Hepatocyte (in vitro differentiated cells): Measurements from ENCODE around the gene CENPP. TPM values are rescaled to one million over a fixed set of nuclear protein-coding genes. Genes with fewer than 3 reads are reported as not detected.
A peak's percentile ranks its signal among the peaks of the same experiment; 100 is the strongest.

ENCODE experiments used
- DNase-seq: peaks from one replicate; pipeline ENCODE4 v3.0.0-alpha.2; 2016; ENCODE audit warnings: low spot score
- H2AFZ ChIP-seq: fragments of 200-600 bp; sonication (generic); 2 replicates; pipeline ENCODE4 v1.6.0; 2016; ENCODE audit warnings: antibody characterized with exemption, mild to moderate bottlenecking
- H3K27ac ChIP-seq: fragments of 200-600 bp; sonication (generic); 2 replicates; pipeline ENCODE4 v1.5.1; 2016; ENCODE audit warnings: mild to moderate bottlenecking
- H3K27me3 ChIP-seq: fragments of 200-600 bp; sonication (generic); 2 replicates; pipeline ENCODE4 v1.6.1; 2016
- H3K36me3 ChIP-seq: fragments of 200-600 bp; sonication (generic); replicated peaks from 2 replicates; pipeline ENCODE4 v1.5.1; 2016; ENCODE audit warnings: low read depth; ENCODE audit not compliant: insufficient read depth
- H3K4me1 ChIP-seq: fragments of 200-600 bp; sonication (generic); 2 replicates; pipeline ENCODE4 v1.5.1; 2016; ENCODE audit warnings: mild to moderate bottlenecking, moderate library complexity; ENCODE audit not compliant: insufficient read depth
- H3K4me2 ChIP-seq: fragments of 200-600 bp; sonication (generic); 2 replicates; pipeline ENCODE4 v1.6.0; 2016
- H3K4me3 ChIP-seq: fragments of 200-600 bp; sonication (generic); 2 replicates; pipeline ENCODE4 v1.5.1; 2016; ENCODE audit warnings: mild to moderate bottlenecking
- H3K79me2 ChIP-seq: fragments of 200-600 bp; sonication (generic); 2 replicates; pipeline ENCODE4 v1.6.0; 2017; ENCODE audit warnings: mild to moderate bottlenecking
- H3K9me2 ChIP-seq: fragments of 200-600 bp; sonication (generic); replicated peaks from 2 replicates; pipeline ENCODE4 v1.6.0; 2017; ENCODE audit warnings: mild to moderate bottlenecking; ENCODE audit not compliant: insufficient read depth
- H3K9me3 ChIP-seq: fragments of 200-600 bp; sonication (generic); 2 replicates; pipeline ENCODE4 v1.5.1; 2016; ENCODE audit warnings: low read depth, mild to moderate bottlenecking
- H4K20me1 ChIP-seq: fragments of 200-600 bp; sonication (generic); 2 replicates; pipeline ENCODE4 v1.6.0; 2016; ENCODE audit warnings: mild to moderate bottlenecking; ENCODE audit not compliant: insufficient read depth, poor library complexity, severe bottlenecking
- EZH2 ChIP-seq: fragments of 200-600 bp; sonication (generic); IDR thresholded peaks from 2 replicates; pipeline ENCODE4 v1.6.1; 2016; ENCODE audit warnings: antibody characterized with exemption, mild to moderate bottlenecking, borderline replicate concordance
- EZH2phosphoT487 ChIP-seq: fragments of 200-600 bp; sonication (generic); IDR thresholded peaks from one replicate; pipeline ENCODE4 v1.6.1; 2018; ENCODE audit warnings: antibody characterized with exemption, mild to moderate bottlenecking, low read depth, moderate library complexity; ENCODE audit not compliant: unreplicated experiment, severe bottlenecking
- WGBS: methylation state at CpG from one replicate; pipeline ENCODE4 v1.1.6; 2016; ENCODE audit warnings: low lambda C conversion rate; ENCODE audit errors: missing lambda C conversion rate; 5-methylcytosine and 5-hydroxymethylcytosine counted together
- polyA plus RNA-seq: library from polyadenylated mRNA; unstranded; fragments of >200 nt; fragmentation: Nextera tagmentation; extraction: Ambion mirVana; gene quantifications from 2 replicates; pipeline ENCODE4 v1.2.1, GENCODE V29; 2016
- total RNA-seq: library from RNA; depleted of rRNA; stranded (reverse); fragments of >200 nt; gene quantifications from 2 replicates; pipeline ENCODE4 v1.2.3, GENCODE V29; 2014
- TF ChIP-seq, protein P1 (sequence below): fragments of 200-600 bp; sonication (generic); IDR thresholded peaks from 2 replicates; pipeline ENCODE4 v1.5.1; 2016; ENCODE audit warnings: antibody characterized with exemption, mild to moderate bottlenecking; ENCODE audit not compliant: poor library complexity

CENPP gene
- total and polyA plus RNA-seq, 2 experiments from 2014 or later, result 5.1 to 5.9 TPM

DNA sequence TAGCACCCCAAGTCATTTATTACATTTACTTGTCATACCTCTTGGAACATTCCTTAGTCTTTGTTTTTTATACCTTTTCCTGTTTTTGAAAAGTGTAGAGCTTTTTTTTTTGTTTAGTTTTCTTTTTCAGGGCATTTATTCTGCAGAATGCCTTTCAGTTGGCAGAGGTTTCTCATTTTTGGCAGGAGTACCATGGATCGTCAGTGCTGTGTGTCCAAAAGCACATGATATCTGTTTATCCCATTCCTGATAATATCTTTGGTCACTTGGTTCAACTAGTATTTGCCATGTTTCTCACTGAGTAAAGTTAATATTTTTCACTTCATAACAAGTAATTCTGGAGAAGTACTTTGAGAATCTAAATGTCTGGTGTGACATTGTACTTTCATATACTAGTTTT, 67.9 kb downstream of the CENPP start:
- H3K79me2 ChIP-seq, result no peaks in the 10 kb centered on the region
- H3K4me3 ChIP-seq, result no peak overlapping the region
- H2AFZ ChIP-seq, result no peak overlapping the region
- H3K27me3 ChIP-seq, result no peaks in the 10 kb centered on the region
- WGBS, result 56% methylated on average over 1 of the region's 1 CpG
- no peaks in the 10 kb centered on the region for H4K20me1 ChIP-seq
- no peaks in the 10 kb centered on the region for H3K9me3 ChIP-seq
- no peak overlapping the region for H3K4me2 ChIP-seq
- TF ChIP-seq EZH2phosphoT487, result no peak
- no peak for TF ChIP-seq EZH2
- TF ChIP-seq, protein P1, sequence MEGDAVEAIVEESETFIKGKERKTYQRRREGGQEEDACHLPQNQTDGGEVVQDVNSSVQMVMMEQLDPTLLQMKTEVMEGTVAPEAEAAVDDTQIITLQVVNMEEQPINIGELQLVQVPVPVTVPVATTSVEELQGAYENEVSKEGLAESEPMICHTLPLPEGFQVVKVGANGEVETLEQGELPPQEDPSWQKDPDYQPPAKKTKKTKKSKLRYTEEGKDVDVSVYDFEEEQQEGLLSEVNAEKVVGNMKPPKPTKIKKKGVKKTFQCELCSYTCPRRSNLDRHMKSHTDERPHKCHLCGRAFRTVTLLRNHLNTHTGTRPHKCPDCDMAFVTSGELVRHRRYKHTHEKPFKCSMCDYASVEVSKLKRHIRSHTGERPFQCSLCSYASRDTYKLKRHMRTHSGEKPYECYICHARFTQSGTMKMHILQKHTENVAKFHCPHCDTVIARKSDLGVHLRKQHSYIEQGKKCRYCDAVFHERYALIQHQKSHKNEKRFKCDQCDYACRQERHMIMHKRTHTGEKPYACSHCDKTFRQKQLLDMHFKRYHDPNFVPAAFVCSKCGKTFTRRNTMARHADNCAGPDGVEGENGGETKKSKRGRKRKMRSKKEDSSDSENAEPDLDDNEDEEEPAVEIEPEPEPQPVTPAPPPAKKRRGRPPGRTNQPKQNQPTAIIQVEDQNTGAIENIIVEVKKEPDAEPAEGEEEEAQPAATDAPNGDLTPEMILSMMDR, result no peak
- no peaks in the 10 kb centered on the region for H3K4me1 ChIP-seq
- H3K9me2 ChIP-seq, result no peaks in the 10 kb centered on the region
- no peak overlapping the region for H3K27ac ChIP-seq
- no peak for DNase-seq
- H3K36me3 ChIP-seq, result no peaks in the 10 kb centered on the region

DNA sequence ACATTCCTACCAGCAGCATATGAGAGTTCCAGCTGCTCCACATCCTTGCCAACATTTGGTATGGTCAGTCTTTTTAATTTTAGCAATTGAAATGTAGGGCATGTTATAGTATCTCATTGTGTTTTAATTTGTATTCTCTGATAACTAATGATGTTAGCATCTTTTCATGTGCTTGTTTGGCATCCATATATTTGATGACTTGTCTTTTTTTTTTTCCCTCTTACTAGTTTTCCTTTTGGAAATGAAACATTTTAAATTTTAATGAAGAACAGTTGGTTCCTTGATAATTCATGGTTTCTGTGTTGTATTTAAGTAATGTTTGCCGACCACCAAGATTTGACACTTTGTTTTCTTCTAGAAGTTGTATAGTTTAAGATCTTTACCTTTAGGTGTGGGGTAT, 69.9 kb downstream of the CENPP start:
- TF ChIP-seq, protein P1, result no peak
- TF ChIP-seq EZH2 (no peak), EZH2phosphoT487 (no peak)
- no peak overlapping the region for H3K4me2 ChIP-seq
- H2AFZ ChIP-seq, result no peak overlapping the region
- no peaks in the 10 kb centered on the region for H3K4me1 ChIP-seq
- H3K27ac ChIP-seq, result no peak overlapping the region
- H3K36me3 ChIP-seq, result no peaks in the 10 kb centered on the region
- no peaks in the 10 kb centered on the region for H3K27me3 ChIP-seq
- DNase-seq, result no peak
- H3K79me2 ChIP-seq, result no peaks in the 10 kb centered on the region
- WGBS, result 96% methylated on average over 1 of the region's 1 CpG
- H4K20me1 ChIP-seq, result no peaks in the 10 kb centered on the region
- no peaks in the 10 kb centered on the region for H3K9me3 ChIP-seq
- H3K4me3 ChIP-seq, result no peak overlapping the region
- H3K9me2 ChIP-seq, result no peaks in the 10 kb centered on the region

DNA sequence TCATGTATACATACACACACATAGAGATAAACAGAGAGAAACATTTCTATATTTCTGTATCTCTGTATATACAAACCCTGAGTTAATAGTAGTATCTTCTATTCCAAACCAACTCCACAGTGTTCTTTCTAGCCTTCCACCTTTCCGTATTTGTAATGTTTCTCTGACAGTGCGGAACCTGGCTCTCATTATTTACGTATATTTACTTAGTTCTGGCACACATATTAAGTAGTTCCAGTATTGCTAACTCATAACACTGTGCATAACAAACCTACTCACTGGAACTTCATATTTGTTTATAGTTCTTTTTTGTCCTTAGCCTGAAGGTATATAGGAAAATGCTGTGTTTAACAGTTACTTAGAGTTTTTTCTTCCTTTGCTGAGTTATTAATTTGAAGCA, 72.1 kb downstream of the CENPP start:
- no peak overlapping the region for H3K4me2 ChIP-seq
- H3K27ac ChIP-seq, result no peak overlapping the region
- TF ChIP-seq, protein P1, result no peak
- TF ChIP-seq EZH2phosphoT487 (no peak), EZH2 (no peak)
- H3K4me3 ChIP-seq, result no peak overlapping the region
- no peaks in the 10 kb centered on the region for H3K9me2 ChIP-seq
- no peaks in the 10 kb centered on the region for H4K20me1 ChIP-seq
- H3K27me3 ChIP-seq, result no peaks in the 10 kb centered on the region
- no peaks in the 10 kb centered on the region for H3K36me3 ChIP-seq
- 82% methylated on average over 3 of the region's 3 CpGs for WGBS
- no peak for DNase-seq
- no peaks in the 10 kb centered on the region for H3K9me3 ChIP-seq
- no peaks in the 10 kb centered on the region for H3K4me1 ChIP-seq
- H2AFZ ChIP-seq, result no peak overlapping the region
- H3K79me2 ChIP-seq, result no peaks in the 10 kb centered on the region

DNA sequence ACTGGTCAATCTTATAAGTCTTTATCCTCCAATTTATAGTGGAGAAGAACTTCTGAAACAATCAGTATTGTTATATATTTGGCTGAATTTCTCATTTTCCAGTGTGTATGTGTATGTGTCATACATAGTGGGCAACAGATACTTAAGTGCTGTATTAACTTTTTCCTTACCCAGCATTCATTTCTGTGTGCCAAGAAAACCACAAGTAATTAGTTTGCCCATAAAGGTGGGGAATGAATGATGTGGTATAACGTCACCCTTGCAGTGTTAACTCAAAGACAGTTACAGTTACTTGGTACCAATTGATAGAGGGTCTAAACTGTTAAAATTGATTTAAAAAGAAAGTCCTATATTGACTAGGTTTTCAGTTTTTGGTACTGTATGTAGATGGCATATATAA, 76.6 kb downstream of the CENPP start:
- H3K4me1 ChIP-seq, result peaks cover 11% of the 10 kb centered on the region
- H3K27ac ChIP-seq, result no peak overlapping the region
- TF ChIP-seq, protein P1, result no peak
- TF ChIP-seq EZH2phosphoT487 (no peak), EZH2 (no peak)
- no peaks in the 10 kb centered on the region for H3K9me3 ChIP-seq
- no peaks in the 10 kb centered on the region for H4K20me1 ChIP-seq
- no peak overlapping the region for H3K4me3 ChIP-seq
- H3K9me2 ChIP-seq, result no peaks in the 10 kb centered on the region
- 77% methylated on average over 1 of the region's 1 CpG for WGBS
- no peaks in the 10 kb centered on the region for H3K36me3 ChIP-seq
- no peak for DNase-seq
- no peaks in the 10 kb centered on the region for H3K27me3 ChIP-seq
- no peak overlapping the region for H2AFZ ChIP-seq
- peak overlapping the region; percentile 39 for H3K4me2 ChIP-seq
- H3K79me2 ChIP-seq, result no peaks in the 10 kb centered on the region
